Activated CD4-positive, CD25-positive, alpha-beta regulatory T cell treated with anti-CD3 and anti-CD28 coated beads, Interleukin-2, amount 50 U/mL, for 72 hours (primary cell): ENCODE data around the gene SPIB.
"Not testable (repeated sequence)": the region's sequence is repeated elsewhere in the genome, so short reads cannot be mapped to it uniquely, and the experiment has no call there.

Source experiments
- DNase-seq: peaks from one replicate; pipeline ENCODE4 v3.0.0; 2021

SPIB gene

DNA sequence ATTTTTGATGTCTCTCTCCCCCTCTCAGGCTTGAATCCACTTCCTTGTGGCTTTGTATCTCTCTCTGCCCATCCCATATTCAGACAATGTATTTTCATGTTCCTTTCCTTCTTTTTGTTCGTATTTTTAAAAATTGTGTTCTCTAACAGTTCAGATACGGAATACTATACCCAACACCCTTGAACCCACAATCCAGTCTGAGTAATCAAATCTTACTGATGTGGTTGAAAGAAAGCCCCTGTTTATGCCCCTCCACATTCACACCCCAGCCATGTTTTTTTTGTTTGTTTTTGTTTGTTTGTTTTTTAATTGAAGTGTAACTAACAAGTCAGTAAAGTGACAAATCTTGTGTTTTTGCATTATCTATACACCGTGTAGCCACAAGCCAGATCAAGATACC is 1.4 kb downstream of the SPIB start:
- DNase-seq: no peak

DNA sequence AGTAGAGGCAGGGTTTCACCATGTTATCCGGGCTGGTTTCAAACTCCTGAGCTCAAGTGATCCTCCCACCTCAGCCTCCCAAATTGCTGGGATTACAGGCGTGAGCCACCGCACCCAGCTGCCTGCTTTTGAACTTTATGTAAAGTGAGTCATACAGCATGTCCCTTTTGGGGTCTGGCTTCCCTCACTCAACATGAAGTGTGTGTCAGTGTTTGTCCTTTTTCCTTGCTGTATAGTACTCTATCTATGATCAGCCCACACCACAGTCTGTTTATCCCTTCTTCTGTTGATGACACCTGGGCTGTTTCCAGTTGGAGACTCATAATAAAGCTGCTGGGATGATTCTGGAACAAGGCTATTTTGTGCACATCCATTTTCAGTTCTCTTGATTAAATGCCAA is 2.1 kb downstream of the SPIB start:
- DNase-seq: no peak

DNA sequence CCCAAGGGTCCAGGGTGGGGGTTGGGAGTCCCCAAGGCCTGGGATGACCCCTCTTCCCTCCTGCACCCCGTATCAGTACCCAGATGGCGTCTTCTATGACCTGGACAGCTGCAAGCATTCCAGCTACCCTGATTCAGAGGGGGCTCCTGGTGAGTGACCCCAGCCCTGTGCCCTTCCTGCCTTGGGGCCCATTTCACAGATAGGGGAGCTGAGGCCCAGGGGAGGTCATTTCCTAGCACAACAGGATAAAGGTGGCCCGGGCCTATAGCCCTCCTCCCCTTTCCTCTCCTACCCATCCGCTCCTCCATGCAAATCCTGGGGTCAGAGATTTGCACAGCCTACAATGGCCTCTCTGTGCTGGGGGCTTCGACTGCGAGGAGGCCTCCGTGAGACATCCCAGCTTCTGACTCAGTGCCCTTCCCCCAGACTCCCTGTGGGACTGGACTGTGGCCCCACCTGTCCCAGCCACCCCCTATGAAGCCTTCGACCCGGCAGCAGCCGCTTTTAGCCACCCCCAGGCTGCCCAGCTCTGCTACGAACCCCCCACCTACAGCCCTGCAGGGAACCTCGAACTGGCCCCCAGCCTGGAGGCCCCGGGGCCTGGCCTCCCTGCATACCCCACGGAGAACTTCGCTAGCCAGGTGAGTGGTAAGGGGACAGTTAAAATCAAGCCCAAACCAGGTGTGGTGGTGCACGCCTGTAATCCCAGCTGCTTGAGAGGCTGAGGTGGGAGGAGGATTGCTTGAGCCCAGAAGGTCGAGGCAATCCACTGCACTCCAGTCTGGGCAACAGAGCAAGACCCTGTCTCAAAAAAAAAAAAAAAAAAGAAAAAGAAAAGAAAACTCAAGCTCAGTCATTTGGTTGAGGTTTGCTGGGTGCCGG is 3.9 kb downstream of the SPIB start:
- no peak for DNase-seq

DNA sequence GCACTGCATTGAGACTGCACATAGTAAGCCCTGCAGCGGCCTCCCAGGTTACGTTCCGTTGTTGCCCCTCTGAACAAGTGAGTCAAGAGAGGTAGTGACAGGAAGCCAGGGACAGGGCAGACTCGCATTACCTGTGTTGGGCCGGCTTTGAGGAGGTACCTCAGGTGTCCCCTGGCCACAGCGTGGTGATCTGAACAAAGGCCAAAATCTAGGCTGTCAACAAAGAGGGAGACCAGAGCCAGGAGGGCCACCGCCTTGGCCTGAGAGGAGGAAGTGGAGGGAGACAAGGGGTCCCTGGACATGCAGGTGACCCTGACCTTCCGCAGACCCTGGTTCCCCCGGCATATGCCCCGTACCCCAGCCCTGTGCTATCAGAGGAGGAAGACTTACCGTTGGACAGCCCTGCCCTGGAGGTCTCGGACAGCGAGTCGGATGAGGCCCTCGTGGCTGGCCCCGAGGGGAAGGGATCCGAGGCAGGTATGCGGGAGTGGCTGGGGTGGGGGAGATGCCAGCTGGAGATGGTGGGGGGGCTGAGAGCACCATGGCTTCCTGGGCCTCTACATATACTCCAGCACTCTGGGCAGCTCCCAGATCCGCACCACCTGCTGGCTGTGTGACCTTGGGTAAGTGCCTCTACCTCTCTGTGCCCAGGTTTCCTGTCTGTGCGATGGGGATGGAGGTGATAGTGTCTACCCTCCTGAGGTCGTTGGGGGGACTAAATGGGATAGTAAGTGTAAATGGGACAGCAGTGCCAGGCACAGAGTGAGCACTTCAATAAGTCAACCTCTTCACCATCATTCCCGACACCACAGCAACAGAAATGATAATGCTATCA is 4.8 kb downstream of the SPIB start:
- no peak for DNase-seq

DNA sequence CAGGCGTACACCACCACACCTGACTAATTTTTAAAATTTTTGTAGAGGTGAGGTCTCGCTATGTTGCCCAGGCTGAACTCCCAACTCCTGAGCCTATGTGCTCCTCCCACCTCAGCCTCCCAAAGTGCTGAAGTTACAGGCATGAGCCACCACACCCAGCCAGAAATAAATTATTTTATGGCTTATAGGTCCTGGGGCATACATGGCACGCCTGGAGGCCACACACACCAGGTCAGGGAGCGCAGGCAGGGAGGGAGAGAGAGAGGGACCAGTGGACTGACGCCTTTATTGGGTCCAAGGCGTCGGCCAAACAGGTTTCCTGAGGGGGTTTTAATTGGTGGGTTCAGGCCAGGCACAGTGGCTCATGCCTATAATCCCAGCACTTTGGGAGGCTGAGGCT is 6.8 kb downstream of the SPIB start:
- DNase-seq: no peak

DNA sequence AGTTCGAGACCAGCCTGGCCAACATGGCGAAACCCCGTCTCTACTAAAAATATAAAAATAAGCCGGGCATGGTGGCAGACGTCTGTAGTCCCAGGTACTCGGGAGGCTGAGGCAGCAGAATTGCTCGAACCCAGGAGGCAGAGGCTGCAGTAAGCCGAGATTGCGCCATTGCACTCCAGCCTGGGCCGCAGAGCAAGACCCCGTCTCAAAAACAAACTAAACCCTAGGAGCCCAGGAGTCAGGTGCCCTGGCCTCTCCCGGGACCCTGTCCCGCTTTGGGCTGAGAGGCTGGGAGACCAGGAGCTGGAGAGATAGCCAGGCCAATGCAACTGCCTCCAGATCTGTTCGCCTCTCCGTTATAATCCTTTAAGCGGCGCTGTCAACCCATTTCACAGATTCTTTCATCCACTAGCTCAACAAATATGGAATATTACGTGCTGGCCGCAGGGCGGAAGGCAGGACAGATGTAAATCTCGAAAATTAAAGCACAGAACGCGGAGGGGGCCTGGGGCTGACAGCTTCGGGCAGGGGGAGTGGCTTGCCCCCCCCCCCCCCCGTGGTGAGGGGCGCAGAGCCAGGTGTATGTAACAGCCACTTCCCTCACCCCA is 8.7 kb downstream of the SPIB start:
- DNase-seq: no peak

DNA sequence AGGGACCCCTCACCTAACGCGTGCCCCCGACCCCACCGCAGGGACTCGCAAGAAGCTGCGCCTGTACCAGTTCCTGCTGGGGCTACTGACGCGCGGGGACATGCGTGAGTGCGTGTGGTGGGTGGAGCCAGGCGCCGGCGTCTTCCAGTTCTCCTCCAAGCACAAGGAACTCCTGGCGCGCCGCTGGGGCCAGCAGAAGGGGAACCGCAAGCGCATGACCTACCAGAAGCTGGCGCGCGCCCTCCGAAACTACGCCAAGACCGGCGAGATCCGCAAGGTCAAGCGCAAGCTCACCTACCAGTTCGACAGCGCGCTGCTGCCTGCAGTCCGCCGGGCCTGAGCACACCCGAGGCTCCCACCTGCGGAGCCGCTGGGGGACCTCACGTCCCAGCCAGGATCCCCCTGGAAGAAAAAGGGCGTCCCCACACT is 9.3 kb downstream of the SPIB start:
- DNase-seq: no peak

DNA sequence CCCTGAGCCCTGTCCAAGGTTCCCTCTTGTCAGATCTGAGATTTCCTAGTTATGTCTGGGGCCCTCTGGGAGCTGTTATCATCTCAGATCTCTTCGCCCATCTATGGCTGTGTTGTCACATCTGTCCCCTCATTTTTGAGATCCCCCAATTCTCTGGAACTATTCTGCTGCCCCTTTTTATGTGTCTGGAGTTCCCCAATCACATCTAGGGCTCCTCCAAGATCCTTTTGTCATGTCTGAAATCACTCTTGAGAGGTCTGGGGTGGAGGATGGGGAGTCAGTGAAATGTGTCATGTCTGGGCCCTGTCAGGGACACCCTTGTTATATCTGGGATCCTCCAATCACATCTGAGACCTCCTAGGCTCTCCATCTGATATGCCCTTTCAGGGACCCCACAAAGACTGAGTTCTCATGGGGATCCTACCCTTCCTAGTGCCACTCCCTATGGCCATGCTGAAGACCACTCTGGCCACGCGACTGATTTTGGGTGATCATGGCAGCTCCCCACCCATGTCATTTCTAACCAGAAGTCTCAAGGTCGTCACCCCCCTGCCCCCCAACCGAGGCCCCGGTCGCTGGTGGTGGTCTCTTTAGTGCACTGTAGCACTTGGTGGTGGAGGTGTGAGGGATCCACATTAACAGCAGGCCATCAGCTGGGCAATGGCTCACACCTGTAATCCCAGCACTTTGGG is 10.2 kb downstream of the SPIB start:
- DNase-seq: no peak

DNA sequence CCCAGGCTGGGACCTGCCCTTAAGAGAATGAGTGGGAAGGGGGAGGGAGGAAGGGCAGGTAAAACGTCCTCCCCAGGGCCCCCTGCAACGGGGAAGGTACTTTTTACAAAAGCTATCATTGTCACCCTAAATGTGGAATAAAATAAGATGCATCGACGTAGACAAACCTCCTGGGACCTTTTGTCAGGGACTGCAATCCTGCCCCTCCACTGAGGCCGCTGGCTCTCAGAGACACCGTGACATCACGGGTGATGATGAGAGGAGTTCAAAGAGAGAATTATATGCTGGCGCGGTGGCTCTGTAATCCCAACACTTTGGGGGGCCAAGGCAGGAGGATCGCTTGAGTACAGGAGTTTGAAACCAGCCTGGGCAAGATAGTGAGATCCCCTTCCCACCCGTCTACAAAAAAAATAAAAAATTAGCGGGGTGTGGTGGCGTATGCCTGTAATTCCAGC is 12.2 kb downstream of the SPIB start:
- no peak for DNase-seq

DNA sequence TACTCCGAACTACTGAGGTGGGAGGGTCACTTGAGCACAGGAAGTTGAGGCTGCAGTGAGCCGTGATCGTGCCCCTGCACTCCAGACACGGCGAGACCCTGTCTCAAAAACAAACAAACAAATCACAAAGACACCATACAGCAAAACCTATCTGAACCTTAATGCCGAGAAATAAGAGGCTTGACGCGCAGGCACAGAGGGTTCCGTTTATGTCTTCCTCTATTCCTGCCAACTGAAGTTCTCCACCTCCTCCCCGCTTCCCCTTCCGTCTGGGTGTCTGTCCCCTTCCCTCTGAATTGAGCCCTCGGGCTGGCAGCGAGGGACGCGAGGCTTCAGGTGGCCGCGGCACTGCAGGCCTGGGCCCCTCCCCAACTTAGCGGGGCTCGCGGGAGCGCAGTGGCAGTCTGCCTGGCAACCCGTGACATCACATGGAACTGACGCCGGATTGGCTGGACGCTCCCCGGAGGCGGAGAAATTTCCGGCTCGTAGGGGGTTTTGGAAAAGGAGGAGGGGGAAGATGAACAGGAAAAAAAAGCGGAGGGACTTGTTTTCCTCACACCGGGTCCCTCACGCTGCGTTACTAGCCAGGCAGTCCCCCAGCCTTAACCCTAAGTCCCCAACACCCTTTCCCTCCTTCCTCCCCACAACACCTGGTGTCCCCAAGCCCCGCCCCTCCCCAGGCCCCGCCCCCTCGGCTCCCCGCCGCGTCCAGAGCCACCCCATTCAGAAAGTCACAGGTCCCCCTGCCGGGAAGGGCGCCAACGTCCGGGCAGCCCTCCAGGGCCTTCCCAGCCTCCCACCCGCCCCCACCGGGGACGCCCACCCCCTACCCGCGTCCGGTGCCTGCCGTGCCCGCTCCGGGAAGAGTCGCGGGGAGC is 12.8 kb downstream of the SPIB start:
- DNase-seq: peak; percentile 93

DNA sequence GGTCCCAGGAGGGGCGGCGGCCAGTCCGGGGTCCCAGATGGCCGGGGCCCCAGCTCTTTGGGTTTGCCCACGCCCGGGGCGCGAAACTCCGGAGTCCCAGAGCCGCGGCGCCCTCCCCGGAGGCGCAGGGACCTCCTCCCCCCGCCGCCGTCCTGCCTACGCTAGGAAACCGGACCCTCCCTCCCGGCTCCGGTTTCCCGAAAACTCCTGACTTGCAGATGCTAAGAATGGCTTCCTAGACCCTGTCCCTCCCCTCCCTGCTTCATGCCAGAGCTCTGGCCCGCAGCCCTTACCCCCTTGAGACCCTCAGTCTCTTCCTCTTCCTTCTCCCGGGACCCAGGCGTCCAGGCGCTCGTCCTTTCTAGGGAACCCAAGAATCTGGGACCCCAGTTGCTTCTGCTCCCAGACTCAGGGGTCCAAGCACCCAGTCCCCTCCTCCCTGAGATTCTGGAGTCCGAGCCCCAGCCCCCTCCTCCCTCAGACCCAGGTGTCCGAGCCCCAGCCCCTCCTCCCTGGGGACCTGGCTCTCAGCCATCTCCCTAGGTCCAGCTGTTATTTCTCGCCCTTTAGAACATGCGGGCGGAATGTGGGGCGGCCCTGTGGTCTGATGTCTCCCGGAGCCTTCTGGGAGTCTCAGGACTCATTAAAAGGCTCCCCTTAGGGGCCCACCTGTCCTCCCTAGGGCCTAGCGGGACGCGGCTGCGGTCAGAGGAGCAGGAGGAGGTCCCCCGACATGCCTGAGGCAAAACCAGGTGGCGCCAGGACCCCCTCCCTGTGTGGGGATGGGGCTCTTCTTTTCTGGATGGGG is 13.7 kb downstream of the SPIB start, which contains the start of gene MYBPC2:
TSS of gene MYBPC2 (plus strand) at position 672 of the 808 bp plus-strand sequence. CDS start at position 734, 62 bp downstream.
- DNase-seq: no peak

DNA sequence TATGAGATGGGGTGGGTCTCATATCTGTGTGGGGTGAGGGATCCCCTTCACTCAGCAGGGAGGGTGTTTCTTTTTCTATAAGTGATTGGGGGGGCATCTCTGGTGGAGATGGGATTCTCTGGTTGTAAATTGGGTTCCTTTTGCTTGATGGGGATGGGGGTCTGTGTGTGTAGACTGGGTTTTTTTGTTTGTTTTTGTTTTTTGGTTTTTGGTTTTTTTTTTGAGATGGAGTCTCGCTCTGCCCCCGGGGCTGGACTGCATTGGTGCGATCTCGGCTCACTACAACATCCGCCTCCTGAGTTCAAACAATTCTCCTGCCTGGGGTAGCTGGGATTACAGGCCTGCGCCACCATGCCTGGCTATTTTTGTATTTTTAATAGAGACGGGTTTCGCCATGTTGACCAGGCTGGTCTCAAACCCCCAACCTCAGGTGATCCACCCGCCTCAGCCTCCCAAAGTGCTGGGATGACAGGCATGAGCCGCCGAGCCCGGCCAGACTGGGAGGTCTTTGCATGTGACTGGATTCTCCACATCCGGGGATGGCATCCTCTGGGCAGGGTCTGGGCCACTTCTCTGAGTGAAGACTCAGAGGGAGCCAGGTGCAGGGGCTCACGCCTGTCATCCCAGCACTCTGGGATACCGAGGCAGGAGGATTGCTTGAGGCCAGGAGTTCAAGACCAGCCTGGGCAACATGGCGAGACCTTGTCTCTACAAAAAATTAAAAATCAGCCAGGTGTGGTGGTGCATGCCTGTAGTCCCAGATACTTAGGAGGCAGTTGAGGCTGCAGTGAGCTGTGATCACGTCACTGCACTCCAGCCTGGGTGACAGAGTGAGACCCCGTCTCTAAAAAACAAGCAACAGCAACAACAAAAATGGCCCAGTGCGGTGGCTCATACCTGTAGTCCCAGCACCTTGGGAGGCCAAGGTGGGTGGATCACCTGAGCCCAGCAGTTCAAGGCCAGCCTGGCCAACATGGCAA is 14.8 kb downstream of the SPIB start:
- no peak for DNase-seq

DNA sequence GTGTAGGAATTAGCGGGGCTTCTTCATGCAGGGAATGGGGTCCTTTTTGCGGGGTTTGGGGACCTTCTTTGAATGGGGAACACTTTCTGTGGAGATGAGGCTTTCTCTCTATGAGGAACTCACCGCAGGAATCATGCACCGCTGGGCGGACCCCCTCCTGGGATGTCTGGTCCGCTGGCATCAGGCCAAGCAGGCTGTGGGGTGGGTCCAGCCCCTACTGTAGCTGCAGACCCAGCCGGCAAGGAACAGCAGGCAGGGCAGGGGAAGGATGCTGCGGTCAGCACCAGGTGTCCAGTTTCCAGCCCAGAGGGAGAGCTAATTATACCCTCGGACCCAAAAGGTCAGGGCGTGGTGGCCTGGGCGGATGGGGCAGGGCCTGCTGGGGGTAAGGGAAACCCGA is 15.8 kb downstream of the SPIB start:
- no peak for DNase-seq

DNA sequence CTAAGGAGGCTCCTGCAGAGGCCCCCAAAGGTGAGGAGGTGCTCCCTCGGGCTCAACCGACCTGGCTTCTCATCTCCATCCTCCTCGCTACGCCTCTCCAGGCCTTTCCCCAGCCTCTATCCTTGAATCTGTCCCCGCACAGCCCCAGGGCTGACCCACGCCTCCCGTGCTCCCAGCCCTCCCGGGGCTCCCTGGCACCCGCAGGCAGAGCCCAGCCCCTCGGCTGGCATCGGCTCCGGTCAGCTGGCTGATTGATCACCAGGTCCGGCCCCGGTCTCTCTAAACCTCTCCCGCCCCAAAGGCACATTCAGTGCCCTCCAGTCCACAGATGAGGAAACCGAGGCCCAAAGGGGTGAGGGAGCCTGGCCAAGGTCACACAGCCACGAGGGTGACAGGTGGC is 16.5 kb downstream of the SPIB start:
- no peak for DNase-seq

DNA sequence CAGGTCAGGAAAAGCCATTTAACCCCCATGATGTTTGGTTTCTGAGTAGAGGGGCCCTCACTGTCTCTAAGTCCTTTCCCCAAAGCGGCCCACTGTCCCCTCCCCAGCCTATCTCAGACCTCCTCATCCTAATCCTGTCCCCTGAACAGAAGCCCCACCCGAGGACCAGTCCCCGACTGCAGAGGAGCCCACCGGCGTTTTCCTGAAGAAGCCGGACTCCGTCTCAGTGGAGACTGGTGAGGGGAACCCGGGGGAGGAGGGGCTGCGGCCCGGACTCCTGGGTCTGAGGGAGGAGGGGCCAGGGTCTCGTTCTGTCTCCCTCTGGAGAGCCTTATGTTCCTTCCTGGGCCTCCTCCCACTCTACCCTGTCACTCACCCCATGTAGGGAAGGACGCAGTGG is 16.9 kb downstream of the SPIB start:
- DNase-seq: no peak

DNA sequence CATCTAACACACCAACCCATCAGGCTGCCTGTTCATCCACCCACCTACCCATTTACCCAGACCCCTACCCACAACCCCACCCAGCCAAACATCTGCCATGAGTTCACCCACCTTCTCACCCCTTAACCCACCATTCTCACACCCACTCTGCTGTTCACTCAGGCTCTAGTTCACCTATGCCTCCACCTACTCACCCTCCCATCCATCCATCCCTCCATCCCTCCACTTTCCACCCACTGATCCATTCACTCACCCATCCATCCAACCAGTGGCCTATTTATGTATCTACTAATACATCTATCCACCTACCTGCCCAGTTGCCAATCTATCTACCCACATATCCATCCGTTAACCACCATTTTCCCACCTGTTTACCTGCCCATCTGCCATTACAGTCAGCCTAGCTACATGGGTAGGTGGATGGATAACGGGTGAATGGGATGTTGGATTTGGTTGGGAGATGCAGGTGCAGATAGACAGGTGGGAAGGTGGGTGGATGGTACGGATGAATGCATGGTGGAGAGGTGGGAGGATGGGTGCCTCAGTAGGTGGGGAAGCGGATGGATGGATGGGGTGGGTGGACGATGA is 19.2 kb downstream of the SPIB start:
- DNase-seq: no peak

DNA sequence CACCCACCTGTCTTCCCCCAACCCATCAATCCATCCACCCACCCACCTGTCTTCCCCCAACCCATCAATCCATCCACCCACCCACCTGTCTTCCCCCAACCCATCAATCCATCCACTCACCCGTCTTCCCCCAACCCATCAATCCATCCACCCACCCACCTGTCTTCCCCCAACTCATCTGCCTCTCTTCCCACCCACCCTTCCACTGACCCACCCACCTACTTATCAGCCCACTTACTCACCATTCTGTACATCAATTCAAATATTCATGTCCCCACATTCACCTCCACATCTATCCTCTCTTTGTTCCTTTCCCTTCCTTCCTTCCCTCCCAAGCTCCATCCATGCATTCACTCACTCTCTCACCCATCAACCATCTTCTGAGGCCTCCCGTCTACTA is 20.4 kb downstream of the SPIB start:
- DNase-seq: not testable (repeated sequence)

DNA sequence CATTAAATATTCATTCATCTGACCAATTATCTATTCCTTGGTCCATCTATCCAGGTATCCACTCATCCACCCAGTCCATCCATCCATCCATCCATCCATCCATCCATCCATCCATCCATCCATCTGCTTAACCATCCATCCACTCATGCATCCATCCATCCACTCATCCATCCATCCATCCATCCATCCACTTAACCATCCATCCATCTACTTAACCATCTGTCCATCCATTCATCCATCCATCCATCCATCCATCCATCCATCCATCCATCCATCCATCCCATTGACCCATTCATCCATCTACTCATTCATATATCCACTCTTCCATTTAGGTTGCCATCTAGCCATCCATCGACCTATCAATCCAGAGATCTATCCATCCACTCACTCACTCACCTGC is 25.3 kb downstream of the SPIB start:
- no peak for DNase-seq

DNA sequence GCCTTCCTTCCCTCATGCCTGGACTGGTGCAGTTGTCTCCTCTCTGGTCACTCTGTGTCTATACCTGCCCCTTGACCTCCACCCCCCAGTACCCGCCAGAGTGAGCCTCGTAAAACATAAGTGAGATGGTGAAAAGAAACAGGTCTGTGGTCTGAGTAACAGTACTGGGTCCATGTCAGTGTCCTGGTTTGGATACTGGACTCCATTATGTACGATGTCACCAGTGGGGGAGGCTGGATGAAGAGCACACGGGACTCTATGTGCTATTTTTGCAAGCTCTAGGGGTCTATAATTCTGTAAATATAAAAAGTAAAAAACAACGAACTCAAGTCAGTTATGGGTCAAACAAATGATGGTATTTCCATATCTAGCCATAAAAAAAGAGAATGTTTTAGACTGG is 28.3 kb downstream of the SPIB start:
- DNase-seq: no peak
